Activated CD4-positive, alpha-beta T cell treated with anti-CD3 and anti-CD28 coated beads, Interleukin-2, amount 50 U/mL, for 4 hours (primary cell): Measurements from ENCODE around the gene ZNF768.
A peak's percentile ranks its signal among the peaks of the same experiment; 100 is the strongest.
"Not testable (repeated sequence)": the region's sequence is repeated elsewhere in the genome, so short reads cannot be mapped to it uniquely, and the experiment has no call there.

ENCODE experiments used
- DNase-seq, 2 experiments: peaks; one replicate each; pipeline ENCODE4 v3.0.0-alpha.2; 2020

Gene ZNF768

GRCh38 chr16:30532285-30533145 is 6.1 kb upstream of the ZNF768 start:
- no peak for DNase-seq

GRCh38 chr16:30530163-30531037 is 4.0 kb upstream of the ZNF768 start:
- DNase-seq, result no peak

GRCh38 chr16:30528799-30529457 is 2.6 kb upstream of the ZNF768 start:
- no peak for DNase-seq

GRCh38 chr16:30527635-30528178 is 1.3 kb upstream of the ZNF768 start:
- no peak for DNase-seq

GRCh38 chr16:30526823-30527634 is 663 bp upstream of the ZNF768 start:
- peak; percentile 81 to 82 for DNase-seq

- DNase-seq, result no peak
These were observed 576 bp downstream of the ZNF768 start for GRCh38 chr16:30525844-30526136.

GRCh38 chr16:30524575-30525568 is 1.5 kb downstream of the ZNF768 start:
- DNase-seq, result no peak

GRCh38 chr16:30523768-30524574 is 2.4 kb downstream of the ZNF768 start:
- DNase-seq, result no peak

GRCh38 chr16:30522702-30523463 is 3.5 kb downstream of the ZNF768 start:
- DNase-seq, result not testable (repeated sequence)

- DNase-seq, result no peak
These were observed 4.3 kb downstream of the ZNF768 start for GRCh38 chr16:30521873-30522641.

GRCh38 chr16:30521476-30521872 is 4.9 kb downstream of the ZNF768 start:
- no peak for DNase-seq

GRCh38 chr16:30519120-30520049 is 7.0 kb downstream of the ZNF768 start:
- no peak for DNase-seq

- no peak for DNase-seq
These were observed 7.8 kb downstream of the ZNF768 start for GRCh38 chr16:30518552-30518951.

GRCh38 chr16:30515275-30515674 is 11.1 kb downstream of the ZNF768 start:
- DNase-seq, result no peak

GRCh38 chr16:30511509-30511908 is 14.9 kb downstream of the ZNF768 start:
- no peak for DNase-seq

GRCh38 chr16:30510376-30510938 is 15.9 kb downstream of the ZNF768 start:
- DNase-seq, result no peak
